Measurements from ENCODE around the gene CRCP. TPM values are rescaled to one million over a fixed set of nuclear protein-coding genes. Genes with fewer than 3 reads are reported as not detected.
"Not testable (repeated sequence)": the region's sequence is repeated elsewhere in the genome, so short reads cannot be mapped to it uniquely, and the experiment has no call there.

CRCP gene
- total RNA-seq, 1 donor, result 31.3 TPM

- Histone ChIP-seq H3K4me1 (ENCODE audit: insufficient read depth, low read length) (no peaks in the 10 kb centered on the region), H3K27me3 (ENCODE audit: insufficient read depth, low read length) (no peaks in the 10 kb centered on the region), H3K4me3 (ENCODE audit: low read length) (no peak overlapping the region), H3K9me3 (ENCODE audit: low read depth, low read length) (no peaks in the 10 kb centered on the region)
Measured at GRCh38 chr7:66162622-66163021, 48.0 kb downstream of the CRCP start.

GRCh38 chr7:66163186-66163610 lies 48.6 kb downstream of the CRCP start:
- H3K27me3 ChIP-seq (ENCODE audit: insufficient read depth, low read length), result no peaks in the 10 kb centered on the region
- no peaks in the 10 kb centered on the region for H3K4me1 ChIP-seq (ENCODE audit: insufficient read depth, low read length)
- no peak overlapping the region for H3K4me3 ChIP-seq (ENCODE audit: low read length)
- no peaks in the 10 kb centered on the region for H3K9me3 ChIP-seq (ENCODE audit: low read depth, low read length)

GRCh38 chr7:66164356-66164755 lies 49.7 kb downstream of the CRCP start:
- H3K4me1 ChIP-seq (ENCODE audit: insufficient read depth, low read length), result no peaks in the 10 kb centered on the region
- H3K9me3 ChIP-seq (ENCODE audit: low read depth, low read length), result no peaks in the 10 kb centered on the region
- H3K27me3 ChIP-seq (ENCODE audit: insufficient read depth, low read length), result no peaks in the 10 kb centered on the region
- no peak overlapping the region for H3K4me3 ChIP-seq (ENCODE audit: low read length)

GRCh38 chr7:66167773-66168387 lies 53.2 kb downstream of the CRCP start:
- Histone ChIP-seq H3K4me1 (ENCODE audit: insufficient read depth, low read length) (no peaks in the 10 kb centered on the region), H3K4me3 (ENCODE audit: low read length) (no peak overlapping the region)

GRCh38 chr7:66169616-66170015 lies 55.0 kb downstream of the CRCP start:
- Histone ChIP-seq H3K4me3 (ENCODE audit: low read length) (no peak overlapping the region), H3K4me1 (ENCODE audit: insufficient read depth, low read length) (no peaks in the 10 kb centered on the region), H3K27me3 (ENCODE audit: insufficient read depth, low read length) (no peaks in the 10 kb centered on the region), H3K9me3 (ENCODE audit: low read depth, low read length) (no peaks in the 10 kb centered on the region)

More at GRCh38 chr7:66167773-66168387, 53.2 kb downstream of the CRCP start:
- Histone ChIP-seq H3K9me3 (ENCODE audit: low read depth, low read length) (no peaks in the 10 kb centered on the region), H3K27me3 (ENCODE audit: insufficient read depth, low read length) (no peaks in the 10 kb centered on the region)

- Histone ChIP-seq H3K9me3 (ENCODE audit: low read depth, low read length) (no peaks in the 10 kb centered on the region), H3K27me3 (ENCODE audit: insufficient read depth, low read length) (no peaks in the 10 kb centered on the region), H3K4me1 (ENCODE audit: insufficient read depth, low read length) (no peaks in the 10 kb centered on the region), H3K4me3 (ENCODE audit: low read length) (no peak overlapping the region)
Measured at GRCh38 chr7:66170309-66171231, 55.9 kb downstream of the CRCP start.

- not testable (repeated sequence) for H3K9me3 ChIP-seq (ENCODE audit: low read depth, low read length); H3K4me3 ChIP-seq (ENCODE audit: low read length); H3K27me3 ChIP-seq (ENCODE audit: insufficient read depth, low read length); H3K4me1 ChIP-seq (ENCODE audit: insufficient read depth, low read length)
Measured at GRCh38 chr7:66172536-66173401, 58.1 kb downstream of the CRCP start.

- H3K9me3 ChIP-seq (ENCODE audit: low read depth, low read length), result no peaks in the 10 kb centered on the region
- H3K4me3 ChIP-seq (ENCODE audit: low read length), result no peak overlapping the region
- no peaks in the 10 kb centered on the region for H3K4me1 ChIP-seq (ENCODE audit: insufficient read depth, low read length)
- H3K27me3 ChIP-seq (ENCODE audit: insufficient read depth, low read length), result no peaks in the 10 kb centered on the region
Measured at GRCh38 chr7:66173856-66174255, 59.2 kb downstream of the CRCP start.

- not testable (repeated sequence) for H3K4me1 ChIP-seq (ENCODE audit: insufficient read depth, low read length); H3K9me3 ChIP-seq (ENCODE audit: low read depth, low read length); H3K27me3 ChIP-seq (ENCODE audit: insufficient read depth, low read length); H3K4me3 ChIP-seq (ENCODE audit: low read length)
Measured at GRCh38 chr7:66175006-66175405, 60.4 kb downstream of the CRCP start.

GRCh38 chr7:66176914-66177313 lies 62.3 kb downstream of the CRCP start:
- H3K27me3 ChIP-seq (ENCODE audit: insufficient read depth, low read length), result no peaks in the 10 kb centered on the region
- H3K9me3 ChIP-seq (ENCODE audit: low read depth, low read length), result no peaks in the 10 kb centered on the region
- no peak overlapping the region for H3K4me3 ChIP-seq (ENCODE audit: low read length)
- H3K4me1 ChIP-seq (ENCODE audit: insufficient read depth, low read length), result no peaks in the 10 kb centered on the region

- H3K9me3 ChIP-seq (ENCODE audit: low read depth, low read length), result no peaks in the 10 kb centered on the region
- H3K4me3 ChIP-seq (ENCODE audit: low read length), result no peak overlapping the region
- H3K4me1 ChIP-seq (ENCODE audit: insufficient read depth, low read length), result no peaks in the 10 kb centered on the region
- H3K27me3 ChIP-seq (ENCODE audit: insufficient read depth, low read length), result no peaks in the 10 kb centered on the region
Measured at GRCh38 chr7:66178258-66178657, 63.6 kb downstream of the CRCP start.

GRCh38 chr7:66181329-66181728 lies 66.7 kb downstream of the CRCP start:
- Histone ChIP-seq H3K4me1 (ENCODE audit: insufficient read depth, low read length) (no peaks in the 10 kb centered on the region), H3K4me3 (ENCODE audit: low read length) (no peak overlapping the region), H3K27me3 (ENCODE audit: insufficient read depth, low read length) (no peaks in the 10 kb centered on the region), H3K9me3 (ENCODE audit: low read depth, low read length) (no peaks in the 10 kb centered on the region)

GRCh38 chr7:66181845-66182244 lies 67.2 kb downstream of the CRCP start:
- Histone ChIP-seq H3K4me3 (ENCODE audit: low read length) (no peak overlapping the region), H3K4me1 (ENCODE audit: insufficient read depth, low read length) (no peaks in the 10 kb centered on the region), H3K9me3 (ENCODE audit: low read depth, low read length) (no peaks in the 10 kb centered on the region), H3K27me3 (ENCODE audit: insufficient read depth, low read length) (no peaks in the 10 kb centered on the region)

- H3K4me1 ChIP-seq (ENCODE audit: insufficient read depth, low read length), result no peaks in the 10 kb centered on the region
- H3K4me3 ChIP-seq (ENCODE audit: low read length), result no peak overlapping the region
- H3K9me3 ChIP-seq (ENCODE audit: low read depth, low read length), result no peaks in the 10 kb centered on the region
- no peaks in the 10 kb centered on the region for H3K27me3 ChIP-seq (ENCODE audit: insufficient read depth, low read length)
Measured at GRCh38 chr7:66182920-66183319, 68.3 kb downstream of the CRCP start.

- Histone ChIP-seq H3K27me3 (ENCODE audit: insufficient read depth, low read length) (no peaks in the 10 kb centered on the region), H3K4me1 (ENCODE audit: insufficient read depth, low read length) (no peaks in the 10 kb centered on the region)
Measured at GRCh38 chr7:66183700-66184099, 69.1 kb downstream of the CRCP start.

More at GRCh38 chr7:66183700-66184099, 69.1 kb downstream of the CRCP start:
- Histone ChIP-seq H3K4me3 (ENCODE audit: low read length) (no peak overlapping the region), H3K9me3 (ENCODE audit: low read depth, low read length) (no peaks in the 10 kb centered on the region)
